AG04449 (cell line): ENCODE data around the gene FCN1.

Experiments used
- CTCF ChIA-PET: fragments of 350-600 bp; formaldehyde crosslinking; extraction: SDS; loops from one replicate; lab custom pipeline; 2021; ENCODE audit warnings: antibody characterized with exemption; lab: Yijun Ruan, JAX
- POLR2A ChIA-PET: fragments of 400-600, 350-600 bp; formaldehyde crosslinking; extraction: SDS; loops from one replicate; lab custom pipeline; 2020; ENCODE audit warnings: antibody characterized with exemption, inconsistent platforms; lab: Yijun Ruan, JAX
- DNase-seq: peaks from one replicate; pipeline ENCODE4 v3.0.0-alpha.2; 2010; ENCODE audit warnings: low read depth, low spot score
- H3K4me3 ChIP-seq: 2 replicates; pipeline ENCODE4 v1.5.1; 2011; ENCODE audit warnings: low read depth, mild to moderate bottlenecking, control low read depth, low read length
- CTCF ChIP-seq: IDR thresholded peaks from one replicate; pipeline ENCODE4 v1.5.1; 2011; ENCODE audit warnings: mild to moderate bottlenecking, moderate library complexity, low read length, control low read depth, inconsistent platforms; ENCODE audit not compliant: insufficient read depth; ENCODE audit errors: missing control alignments

Gene FCN1

GRCh38 chr9:134899818-134900217 is 17.9 kb downstream of the FCN1 start:
- ChIA-PET CTCF (no interaction called here), POLR2A (interaction anchor here (0.6 kb wide), 1 partner anchor 39 kb away, joined by 3 read pairs; no protein-coding TSS in a partner anchor)
- no peak for TF ChIP-seq CTCF
- no peak overlapping the region for H3K4me3 ChIP-seq
- no peak for DNase-seq

GRCh38 chr9:134899168-134899567 is 18.5 kb downstream of the FCN1 start:
- H3K4me3 ChIP-seq, result no peak overlapping the region
- ChIA-PET POLR2A (no interaction called here), CTCF (no interaction called here)
- no peak for TF ChIP-seq CTCF
- DNase-seq, result no peak

DNA sequence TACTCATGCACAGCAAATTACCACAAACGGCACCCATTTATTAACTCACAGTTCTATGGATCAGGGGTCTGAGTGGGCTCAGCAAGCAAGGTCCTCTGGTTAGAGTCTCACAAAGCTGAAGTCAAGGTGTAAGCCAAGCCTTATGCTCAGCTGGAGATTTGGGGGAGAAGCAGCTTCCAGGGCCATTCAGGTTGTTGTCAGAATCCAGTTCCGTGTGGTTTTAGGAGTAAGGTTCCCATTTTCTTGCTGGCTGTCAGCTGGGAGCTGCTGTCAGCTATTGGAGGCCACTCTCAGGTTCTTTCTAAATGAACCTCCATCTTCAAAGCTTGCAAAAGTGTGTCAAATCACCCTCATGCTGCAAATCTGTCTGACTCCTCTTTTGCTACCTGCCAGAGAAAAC is 19.4 kb downstream of the FCN1 start:
- TF ChIP-seq CTCF, result no peak
- no peak overlapping the region for H3K4me3 ChIP-seq
- ChIA-PET CTCF (no interaction called here), POLR2A (no interaction called here)
- DNase-seq, result no peak

- TF ChIP-seq CTCF, result no peak
- no peak for DNase-seq
- POLR2A ChIA-PET, result no interaction called here
- CTCF ChIA-PET, result no interaction called here
- H3K4me3 ChIP-seq, result no peak overlapping the region
Observed at GRCh38 chr9:134897584-134898170, 20.0 kb downstream of the FCN1 start.

DNA sequence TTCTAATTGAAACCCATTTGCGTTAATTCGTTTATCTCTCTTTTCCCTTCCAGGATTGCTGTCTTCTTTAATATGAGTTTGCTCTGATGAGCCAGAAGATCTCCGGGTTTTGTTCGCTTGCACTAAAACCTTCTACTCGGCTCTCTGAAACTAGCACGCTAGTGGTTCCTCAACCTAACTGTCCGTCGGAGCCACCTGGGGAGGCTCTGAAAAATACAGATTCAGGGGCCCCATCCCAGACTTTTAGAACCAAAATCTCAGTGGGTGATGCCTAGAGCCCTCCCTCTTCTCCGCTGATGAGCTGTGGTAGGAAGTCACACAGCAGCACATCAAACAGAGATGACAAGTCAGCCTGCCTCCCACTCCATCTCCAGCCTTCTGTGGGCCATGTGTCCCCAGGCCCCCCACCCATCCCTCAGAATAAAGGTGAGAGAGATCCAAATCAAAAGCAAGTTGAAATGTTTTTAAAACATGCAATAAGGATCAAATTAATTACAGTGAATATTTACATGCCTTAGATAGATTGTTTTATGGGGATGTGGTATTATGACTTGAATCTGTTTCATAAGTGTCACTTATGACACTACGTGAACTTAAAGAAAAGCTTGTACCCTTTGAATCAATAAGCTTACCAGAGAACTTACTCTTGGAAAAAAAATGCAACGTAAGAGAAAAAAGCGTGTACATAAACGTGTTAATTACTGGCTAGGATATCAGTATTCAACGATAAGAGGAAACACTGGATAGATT is 20.7 kb downstream of the FCN1 start:
- ChIA-PET CTCF (no interaction called here), POLR2A (no interaction called here)
- no peak for TF ChIP-seq CTCF
- DNase-seq, result no peak
- no peak overlapping the region for H3K4me3 ChIP-seq

DNA sequence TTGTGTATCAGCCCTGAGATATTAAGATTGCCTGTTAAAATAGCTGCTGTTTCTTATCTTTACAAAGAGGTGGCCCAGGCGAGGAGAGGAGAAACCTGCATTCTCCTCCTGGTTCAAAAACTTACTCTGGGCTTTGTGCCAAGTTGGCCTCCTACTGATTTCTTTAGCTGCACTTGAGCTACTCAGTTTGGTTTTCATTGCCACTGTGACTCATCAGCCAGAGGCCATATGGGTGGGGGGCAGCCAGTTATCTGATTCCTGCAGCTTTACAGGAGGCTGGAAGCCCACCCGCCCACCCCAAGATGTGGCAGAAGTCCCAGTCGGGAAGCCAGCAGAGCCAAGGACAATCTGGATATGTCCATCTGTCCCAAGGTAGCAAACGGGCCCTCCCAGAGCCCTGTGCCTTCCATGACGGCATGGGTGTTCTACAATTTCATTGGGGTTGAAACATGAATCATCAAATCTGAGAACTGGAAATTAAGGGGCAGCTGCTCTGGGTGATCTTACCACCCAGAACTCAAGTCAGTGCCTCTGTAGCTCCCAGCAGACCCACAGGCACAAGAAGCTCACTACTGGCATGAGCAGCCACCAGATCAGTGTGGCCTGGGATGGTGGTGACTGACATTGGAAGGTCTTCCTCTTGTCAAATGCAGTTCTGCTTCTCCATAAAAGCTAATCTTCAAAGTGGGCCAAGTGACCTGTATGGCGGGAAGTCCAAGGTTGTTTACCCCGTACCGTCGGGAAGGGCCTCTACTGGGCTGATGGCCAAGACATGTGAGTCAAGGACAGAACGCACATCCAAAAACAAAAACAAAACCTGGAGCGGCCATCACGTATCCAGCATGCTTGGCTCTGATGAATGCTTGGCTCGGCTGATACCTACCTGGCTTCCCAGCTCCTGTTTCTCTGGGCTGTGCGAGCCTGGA is 21.5 kb downstream of the FCN1 start:
- CTCF ChIA-PET, result no interaction called here
- peak; percentile 21 for DNase-seq
- no peak overlapping the region for H3K4me3 ChIP-seq
- POLR2A ChIA-PET, result no interaction called here
- no peak for TF ChIP-seq CTCF
